ENCODE measurements around the gene SDR42E1.

DNA sequence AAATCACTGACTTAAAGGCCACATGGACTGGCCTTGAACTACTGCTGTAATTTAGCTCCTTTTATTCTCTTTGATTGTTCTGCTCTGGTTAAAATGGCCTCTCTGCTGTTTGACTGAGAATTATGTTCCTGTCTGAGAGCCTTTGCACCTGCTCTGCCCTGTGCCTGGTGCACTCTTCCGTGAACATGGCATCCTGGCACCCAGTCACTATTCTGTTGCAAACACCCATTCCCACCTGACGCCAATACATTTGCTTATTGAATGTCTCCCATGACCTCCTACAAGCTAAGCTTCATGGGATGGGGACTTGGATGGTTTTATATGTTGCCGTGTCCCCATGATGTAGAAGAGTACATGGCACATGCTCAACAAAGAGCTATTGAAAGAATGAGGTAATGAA lies 43.8 kb upstream of the SDR42E1 start:
- TF ChIP-seq, protein P1, sequence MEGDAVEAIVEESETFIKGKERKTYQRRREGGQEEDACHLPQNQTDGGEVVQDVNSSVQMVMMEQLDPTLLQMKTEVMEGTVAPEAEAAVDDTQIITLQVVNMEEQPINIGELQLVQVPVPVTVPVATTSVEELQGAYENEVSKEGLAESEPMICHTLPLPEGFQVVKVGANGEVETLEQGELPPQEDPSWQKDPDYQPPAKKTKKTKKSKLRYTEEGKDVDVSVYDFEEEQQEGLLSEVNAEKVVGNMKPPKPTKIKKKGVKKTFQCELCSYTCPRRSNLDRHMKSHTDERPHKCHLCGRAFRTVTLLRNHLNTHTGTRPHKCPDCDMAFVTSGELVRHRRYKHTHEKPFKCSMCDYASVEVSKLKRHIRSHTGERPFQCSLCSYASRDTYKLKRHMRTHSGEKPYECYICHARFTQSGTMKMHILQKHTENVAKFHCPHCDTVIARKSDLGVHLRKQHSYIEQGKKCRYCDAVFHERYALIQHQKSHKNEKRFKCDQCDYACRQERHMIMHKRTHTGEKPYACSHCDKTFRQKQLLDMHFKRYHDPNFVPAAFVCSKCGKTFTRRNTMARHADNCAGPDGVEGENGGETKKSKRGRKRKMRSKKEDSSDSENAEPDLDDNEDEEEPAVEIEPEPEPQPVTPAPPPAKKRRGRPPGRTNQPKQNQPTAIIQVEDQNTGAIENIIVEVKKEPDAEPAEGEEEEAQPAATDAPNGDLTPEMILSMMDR (conservative IDR thresholded peaks at IDR 0.05; ENCODE audit: low read length): no peak
- TF ChIP-seq EZH2phosphoT487 (IDR thresholded peaks at IDR 0.05; ENCODE audit: borderline replicate concordance, low read depth, low read length): no peak

All from OCI-LY7 (cell line).